Islet of Langerhans (tissue), 1 donor: ENCODE measurements around the gene PTGER2.

Source experiments
- FAIRE-seq: peaks from one replicate; lab custom pipeline; 2011; peaks lifted over from hg19 to GRCh38; lab: Jason Lieb, UNC

The PTGER2 gene

GRCh38 chr14:52307376-52307775 is 6.7 kb upstream of the PTGER2 start:
- FAIRE-seq, result no peak

- FAIRE-seq, result no peak
Observed at GRCh38 chr14:52307905-52308304, 6.2 kb upstream of the PTGER2 start.

- no peak for FAIRE-seq
Observed at GRCh38 chr14:52310541-52310940, 3.6 kb upstream of the PTGER2 start.

GRCh38 chr14:52312931-52313355 is 1.2 kb upstream of the PTGER2 start:
- FAIRE-seq, result no peak

- FAIRE-seq, result no peak
Observed at GRCh38 chr14:52313462-52313861, 650 bp upstream of the PTGER2 start.

GRCh38 chr14:52314595-52315354 is 663 bp downstream of the PTGER2 start:
- no peak for FAIRE-seq

GRCh38 chr14:52315355-52315718 is 1.2 kb downstream of the PTGER2 start:
- FAIRE-seq, result no peak

- FAIRE-seq, result no peak
Observed at GRCh38 chr14:52318062-52318461, 4.0 kb downstream of the PTGER2 start.

- FAIRE-seq, result no peak
Observed at GRCh38 chr14:52318826-52319645, 4.9 kb downstream of the PTGER2 start.

- no peak for FAIRE-seq
Observed at GRCh38 chr14:52319919-52320318, 5.8 kb downstream of the PTGER2 start.

GRCh38 chr14:52325126-52325525 is 11.0 kb downstream of the PTGER2 start:
- FAIRE-seq, result no peak

GRCh38 chr14:52325630-52326029 is 11.5 kb downstream of the PTGER2 start:
- no peak for FAIRE-seq

GRCh38 chr14:52327374-52328226 is 13.5 kb downstream of the PTGER2 start:
- no peak for FAIRE-seq

- FAIRE-seq, result peak; percentile 49
Observed at GRCh38 chr14:52328276-52328675, 14.2 kb downstream of the PTGER2 start.

- no peak for FAIRE-seq
Observed at GRCh38 chr14:52329678-52330369, 15.7 kb downstream of the PTGER2 start.

- no peak for FAIRE-seq
Observed at GRCh38 chr14:52332269-52332668, 18.2 kb downstream of the PTGER2 start.

GRCh38 chr14:52333108-52333507 is 19.0 kb downstream of the PTGER2 start:
- no peak for FAIRE-seq

- FAIRE-seq, result no peak
Observed at GRCh38 chr14:52333823-52334657, 19.9 kb downstream of the PTGER2 start.

- FAIRE-seq, result no peak
Observed at GRCh38 chr14:52336241-52336640, 22.1 kb downstream of the PTGER2 start.

- FAIRE-seq, result no peak
Observed at GRCh38 chr14:52338051-52338681, 24.1 kb downstream of the PTGER2 start.

GRCh38 chr14:52339262-52339661 is 25.1 kb downstream of the PTGER2 start:
- no peak for FAIRE-seq
